PFSK-1 (cell line): ENCODE results near the gene MYO16.

ENCODE experiments used
- POLR2AphosphoS5 ChIP-seq: IDR thresholded peaks from 2 replicates; pipeline ENCODE4 v1.6.1; 2012; ENCODE audit warnings: low read depth, mild to moderate bottlenecking, control low read depth, low read length, moderate library complexity
- SIN3A ChIP-seq: IDR thresholded peaks from 2 replicates; pipeline ENCODE4 v1.6.1; 2012; ENCODE audit warnings: mild to moderate bottlenecking, low read length, moderate library complexity, borderline replicate concordance; ENCODE audit not compliant: insufficient read depth

GRCh38 chr13:109207622-109208021, 578.2 kb downstream of the MYO16 start:
- no peak for TF ChIP-seq POLR2AphosphoS5
- TF ChIP-seq SIN3A = no peak
